ENCODE measurements around the gene GXYLT2. TPM values are rescaled to one million over a fixed set of nuclear protein-coding genes. Genes with fewer than 3 reads are reported as not detected.

Gene GXYLT2
- total and polyA plus RNA-seq, 2 experiments from 2014 or later, result 2.0 to 5.8 TPM

GRCh38 chr3:72912532-72912931 lies 24.7 kb downstream of the GXYLT2 start:
- H3K4me2 ChIP-seq, result no peak overlapping the region
- DNase-seq (ENCODE audit: low spot score), result no peak
- Mint-ChIP-seq H3K4me1 (no peaks in the 10 kb centered on the region), H3K4me3 (no peak overlapping the region), H3K9me3 (no peaks in the 10 kb centered on the region), H3K36me3 (ENCODE audit: low read depth) (no peaks in the 10 kb centered on the region), H3K27me3 (ENCODE audit: insufficient read depth, low read depth, poor library complexity) (peaks cover 1% of the 10 kb centered on the region), H3K27ac (no peak overlapping the region)
- no peaks in the 10 kb centered on the region for H3K79me2 ChIP-seq (replicated peaks; ENCODE audit: insufficient read depth)
- no peaks in the 10 kb centered on the region for H3K36me3 ChIP-seq (ENCODE audit: insufficient read depth)
- H2AFZ ChIP-seq, result no peak overlapping the region
- ATAC-seq, result no peak
- H3K4me1 ChIP-seq (ENCODE audit: insufficient read depth), result no peaks in the 10 kb centered on the region
- H3K27me3 ChIP-seq (ENCODE audit: insufficient read depth), result no peaks in the 10 kb centered on the region
- H4K20me1 ChIP-seq (replicated peaks; ENCODE audit: insufficient read depth), result no peaks in the 10 kb centered on the region
- no peak overlapping the region for H3K4me3 ChIP-seq
- no peaks in the 10 kb centered on the region for H3F3A ChIP-seq (replicated peaks; ENCODE audit: low read depth)
- H3K27ac ChIP-seq (ENCODE audit: low read depth), result no peak overlapping the region
- TF ChIP-seq ZNF331 (CRISPR knock-in tag; IDR thresholded peaks at IDR 0.05; ENCODE audit: low read depth) (no peak), EZH2 (IDR thresholded peaks at IDR 0.05; ENCODE audit: low read depth, unreplicated experiment) (no peak), ZNF114 (CRISPR knock-in tag; IDR thresholded peaks at IDR 0.05) (no peak), JUNB (IDR thresholded peaks at IDR 0.05; ENCODE audit: unreplicated experiment) (no peak), STAT1 (IDR thresholded peaks at IDR 0.05; ENCODE audit: unreplicated experiment) (no peak), POLR2AphosphoS5 (IDR thresholded peaks at IDR 0.05; ENCODE audit: low read depth) (no peak), NANOG (IDR thresholded peaks at IDR 0.05; ENCODE audit: borderline replicate concordance) (no peak), EZH2phosphoT487 (IDR thresholded peaks at IDR 0.05; ENCODE audit: unreplicated experiment) (no peak), CTCF (conservative IDR thresholded peaks at IDR 0.05; ENCODE audit: low read depth in 2 of 2) (no peak), ZNF462 (CRISPR knock-in tag; IDR thresholded peaks at IDR 0.05) (no peak), ETS1 (IDR thresholded peaks at IDR 0.05) (no peak), CREB1 (CRISPR knock-in tag; IDR thresholded peaks at IDR 0.05; ENCODE audit: low read depth) (no peak), REST (IDR thresholded peaks at IDR 0.05; ENCODE audit: unreplicated experiment) (no peak)
- H3K9me2 ChIP-seq (ENCODE audit: insufficient read depth), result no peaks in the 10 kb centered on the region

Measured in GM23338 (cell line).